Activated naive CD4-positive, alpha-beta T cell treated with Interleukin-2 at 50 U/mL for 16 hours (primary cell): ENCODE measurements around the gene C6orf89.
"Not testable (repeated sequence)": the region's sequence is repeated elsewhere in the genome, so short reads cannot be mapped to it uniquely, and the experiment has no call there.

ENCODE experiments used
- DNase-seq: peaks from one replicate; pipeline ENCODE4 v3.0.0-alpha.2; 2020

Gene C6orf89

GRCh38 chr6:36888654-36889481 lies 3.1 kb downstream of the C6orf89 start:
- no peak for DNase-seq

GRCh38 chr6:36890112-36890663 lies 4.4 kb downstream of the C6orf89 start:
- DNase-seq, result no peak

GRCh38 chr6:36891153-36891552 lies 5.4 kb downstream of the C6orf89 start:
- DNase-seq, result not testable (repeated sequence)

- no peak for DNase-seq
Observed at GRCh38 chr6:36893976-36894932, 8.5 kb downstream of the C6orf89 start.

- no peak for DNase-seq
Observed at GRCh38 chr6:36897609-36898008, 11.9 kb downstream of the C6orf89 start.

- no peak for DNase-seq
Observed at GRCh38 chr6:36904114-36904513, 18.4 kb downstream of the C6orf89 start.

- no peak for DNase-seq
Observed at GRCh38 chr6:36904851-36905393, 19.2 kb downstream of the C6orf89 start.

GRCh38 chr6:36906539-36907325 lies 21.0 kb downstream of the C6orf89 start:
- no peak for DNase-seq

GRCh38 chr6:36907781-36908180 lies 22.0 kb downstream of the C6orf89 start:
- no peak for DNase-seq

GRCh38 chr6:36908747-36909146 lies 23.0 kb downstream of the C6orf89 start:
- DNase-seq, result no peak

GRCh38 chr6:36912030-36912454 lies 26.3 kb downstream of the C6orf89 start:
- peak; percentile 53 for DNase-seq

GRCh38 chr6:36912586-36912985 lies 26.8 kb downstream of the C6orf89 start:
- DNase-seq, result peak; percentile 70

- DNase-seq, result no peak
Observed at GRCh38 chr6:36913082-36913481, 27.3 kb downstream of the C6orf89 start.

- DNase-seq, result peak; percentile 37
Observed at GRCh38 chr6:36914227-36914794, 28.6 kb downstream of the C6orf89 start.

- DNase-seq, result no peak
Observed at GRCh38 chr6:36915599-36915998, 29.8 kb downstream of the C6orf89 start.

- no peak for DNase-seq
Observed at GRCh38 chr6:36916126-36916525, 30.4 kb downstream of the C6orf89 start.

- no peak for DNase-seq
Observed at GRCh38 chr6:36917541-36918193, 31.9 kb downstream of the C6orf89 start.

- no peak for DNase-seq
Observed at GRCh38 chr6:36920049-36920448, 34.3 kb downstream of the C6orf89 start.

- no peak for DNase-seq
Observed at GRCh38 chr6:36920546-36920945, 34.8 kb downstream of the C6orf89 start.

GRCh38 chr6:36924131-36924530 lies 38.4 kb downstream of the C6orf89 start:
- DNase-seq, result no peak

- no peak for DNase-seq
Observed at GRCh38 chr6:36924778-36925374, 39.1 kb downstream of the C6orf89 start.
